Smooth muscle cell (in vitro differentiated cells): ENCODE measurements around the gene MTHFD1. TPM values are rescaled to one million over a fixed set of nuclear protein-coding genes. Genes with fewer than 3 reads are reported as not detected.

Experiments
- DNase-seq: peaks from one replicate; lab custom pipeline; 2025; ENCODE audit not compliant: unreplicated experiment; lab: John Stamatoyannopoulos, UW
- H2AFZ ChIP-seq: fragments of 200-600 bp; sonication (generic); 2 replicates; pipeline ENCODE4 v1.6.0; 2016; ENCODE audit warnings: antibody characterized with exemption, low read depth, mild to moderate bottlenecking
- H3F3A ChIP-seq: fragments of 200-600 bp; sonication (generic); 2 replicates; pipeline ENCODE4 v1.6.0; 2017; ENCODE audit warnings: antibody characterized with exemption, low read depth
- H3K27ac ChIP-seq: fragments of 200-600 bp; sonication (generic); 2 replicates; pipeline ENCODE4 v1.5.1; 2016; ENCODE audit warnings: low read depth, mild to moderate bottlenecking
- H3K27me3 ChIP-seq: fragments of 200-600 bp; sonication (generic); 2 replicates; pipeline ENCODE4 v1.6.1; 2016; ENCODE audit warnings: low read depth, mild to moderate bottlenecking
- H3K36me3 ChIP-seq: fragments of 200-600 bp; sonication (generic); 2 replicates; pipeline ENCODE4 v1.5.1; 2016; ENCODE audit warnings: low read depth
- H3K4me1 ChIP-seq: fragments of 200-600 bp; sonication (generic); 2 replicates; pipeline ENCODE4 v1.5.1; 2016; ENCODE audit warnings: low read depth
- H3K4me2 ChIP-seq: fragments of 200-600 bp; sonication (generic); 2 replicates; pipeline ENCODE4 v1.6.0; 2016; ENCODE audit warnings: mild to moderate bottlenecking
- H3K4me3 ChIP-seq: fragments of 200-600 bp; sonication (generic); 2 replicates; pipeline ENCODE4 v1.5.1; 2016; ENCODE audit warnings: mild to moderate bottlenecking
- H3K79me2 ChIP-seq: fragments of 200-600 bp; sonication (generic); 2 replicates; pipeline ENCODE4 v1.6.0; 2016; ENCODE audit warnings: low read depth, mild to moderate bottlenecking
- H3K9ac ChIP-seq: fragments of 200-600 bp; sonication (generic); 2 replicates; pipeline ENCODE4 v1.6.0; 2016; ENCODE audit warnings: low read depth
- H3K9me3 ChIP-seq: fragments of 200-600 bp; sonication (generic); replicated peaks from 2 replicates; pipeline ENCODE4 v1.5.1; 2016; ENCODE audit warnings: low read depth
- H4K20me1 ChIP-seq: fragments of 200-600 bp; sonication (generic); 2 replicates; pipeline ENCODE4 v1.6.0; 2016; ENCODE audit warnings: low read depth
- WGBS: methylation state at CpG from one replicate; pipeline ENCODE4 v1.1.7; 2016; ENCODE audit warnings: low lambda C conversion rate; 5-methylcytosine and 5-hydroxymethylcytosine counted together
- polyA plus RNA-seq: library from polyadenylated mRNA; unstranded; fragments of >200 nt; fragmentation: Nextera tagmentation; extraction: Ambion mirVana; gene quantifications from 2 replicates; pipeline ENCODE4 v1.2.1, GENCODE V29; 2016
- total RNA-seq: library from RNA; depleted of rRNA; stranded (reverse); fragments of >200 nt; gene quantifications from 2 replicates; pipeline ENCODE4 v1.2.3, GENCODE V29; 2014
- TF ChIP-seq, protein P1 (sequence below): fragments of 200-600 bp; sonication (generic); IDR thresholded peaks from 2 replicates; pipeline ENCODE4 v1.5.1; 2017; ENCODE audit warnings: borderline replicate concordance, mild to moderate bottlenecking, antibody characterized with exemption; ENCODE audit not compliant: insufficient read depth, poor library complexity, severe bottlenecking

The MTHFD1 gene
- total and polyA plus RNA-seq, 2 experiments from 2014 or later = 12.8 to 25.4 TPM

GRCh38 chr14:64501411-64502171 is 113.4 kb downstream of the MTHFD1 start:
- TF ChIP-seq, protein P1, sequence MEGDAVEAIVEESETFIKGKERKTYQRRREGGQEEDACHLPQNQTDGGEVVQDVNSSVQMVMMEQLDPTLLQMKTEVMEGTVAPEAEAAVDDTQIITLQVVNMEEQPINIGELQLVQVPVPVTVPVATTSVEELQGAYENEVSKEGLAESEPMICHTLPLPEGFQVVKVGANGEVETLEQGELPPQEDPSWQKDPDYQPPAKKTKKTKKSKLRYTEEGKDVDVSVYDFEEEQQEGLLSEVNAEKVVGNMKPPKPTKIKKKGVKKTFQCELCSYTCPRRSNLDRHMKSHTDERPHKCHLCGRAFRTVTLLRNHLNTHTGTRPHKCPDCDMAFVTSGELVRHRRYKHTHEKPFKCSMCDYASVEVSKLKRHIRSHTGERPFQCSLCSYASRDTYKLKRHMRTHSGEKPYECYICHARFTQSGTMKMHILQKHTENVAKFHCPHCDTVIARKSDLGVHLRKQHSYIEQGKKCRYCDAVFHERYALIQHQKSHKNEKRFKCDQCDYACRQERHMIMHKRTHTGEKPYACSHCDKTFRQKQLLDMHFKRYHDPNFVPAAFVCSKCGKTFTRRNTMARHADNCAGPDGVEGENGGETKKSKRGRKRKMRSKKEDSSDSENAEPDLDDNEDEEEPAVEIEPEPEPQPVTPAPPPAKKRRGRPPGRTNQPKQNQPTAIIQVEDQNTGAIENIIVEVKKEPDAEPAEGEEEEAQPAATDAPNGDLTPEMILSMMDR = no peak
- no peaks in the 10 kb centered on the region for H3K36me3 ChIP-seq
- peak overlapping the region; percentile 95 for H3K4me3 ChIP-seq

GRCh38 chr14:64502456-64502855 is 114.3 kb downstream of the MTHFD1 start:
- Histone ChIP-seq H3K27me3 (no peaks in the 10 kb centered on the region), H4K20me1 (peaks cover 23% of the 10 kb centered on the region), H3K27ac (peak overlapping the region; percentile 100), H3K4me1 (peaks cover 29% of the 10 kb centered on the region), H3K9me3 (no peaks in the 10 kb centered on the region), H3K4me3 (peak overlapping the region; percentile 95), H3F3A (peaks cover 18% of the 10 kb centered on the region), H2AFZ (no peak overlapping the region), H3K4me2 (peak overlapping the region; percentile 85), H3K36me3 (no peaks in the 10 kb centered on the region), H3K79me2 (peaks cover 64% of the 10 kb centered on the region), H3K9ac (peak overlapping the region; percentile 99)
- WGBS = 61% methylated on average over 6 of the region's 6 CpGs
- DNase-seq = no peak
- TF ChIP-seq, protein P1 = no peak

More at GRCh38 chr14:64501411-64502171, 113.4 kb downstream of the MTHFD1 start:
- Histone ChIP-seq H2AFZ (peak overlapping the region; percentile 24), H3K79me2 (peaks cover 62% of the 10 kb centered on the region), H3K4me1 (peaks cover 20% of the 10 kb centered on the region), H3F3A (peaks cover 15% of the 10 kb centered on the region), H3K27ac (peak overlapping the region; percentile 100), H3K9me3 (no peaks in the 10 kb centered on the region), H3K9ac (peak overlapping the region; percentile 27), H4K20me1 (peaks cover 14% of the 10 kb centered on the region), H3K27me3 (no peaks in the 10 kb centered on the region), H3K4me2 (peak overlapping the region; percentile 85)
- no peak for DNase-seq
- 14% methylated on average over 8 of the region's 8 CpGs for WGBS

DNA sequence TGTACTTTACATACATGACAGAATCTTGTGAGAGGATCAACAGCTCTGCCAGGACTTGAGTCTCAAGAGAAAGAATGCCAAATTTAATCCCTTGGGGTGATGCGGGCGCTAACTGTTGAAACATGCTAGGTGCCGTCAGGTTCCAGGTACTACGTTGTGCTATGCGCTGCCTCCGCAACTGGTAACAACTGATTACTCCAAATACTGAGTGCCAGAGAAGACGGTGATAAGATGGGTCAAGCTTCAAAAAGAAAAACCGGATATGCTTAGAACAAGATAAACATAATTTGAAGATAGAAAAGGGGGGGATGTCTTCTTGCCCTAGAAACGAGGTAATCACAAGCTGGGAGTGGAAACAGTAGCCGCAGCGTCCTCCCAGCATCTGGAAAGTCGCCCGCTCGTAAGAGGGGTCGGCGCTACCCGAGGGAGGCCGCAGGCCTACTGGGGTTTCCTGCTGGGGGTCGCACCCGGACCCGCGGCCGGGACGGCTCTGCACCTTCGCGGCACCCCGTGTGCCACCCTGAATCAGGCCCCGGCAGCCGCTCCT is 114.8 kb downstream of the MTHFD1 start:
- WGBS = 4% methylated on average over 29 of the region's 29 CpGs
- Histone ChIP-seq H3K27me3 (no peaks in the 10 kb centered on the region), H3K9ac (peak overlapping the region; percentile 99), H3K4me3 (peak overlapping the region; percentile 95), H3K36me3 (no peaks in the 10 kb centered on the region), H4K20me1 (peaks cover 28% of the 10 kb centered on the region), H3K4me1 (peaks cover 34% of the 10 kb centered on the region), H3F3A (peaks cover 19% of the 10 kb centered on the region), H2AFZ (peak overlapping the region; percentile 14), H3K9me3 (no peaks in the 10 kb centered on the region), H3K4me2 (peak overlapping the region; percentile 85), H3K79me2 (peaks cover 64% of the 10 kb centered on the region), H3K27ac (peak overlapping the region; percentile 100)
- TF ChIP-seq, protein P1 = no peak
- no peak for DNase-seq
